ENCODE results near the gene CCDC201. TPM values are rescaled to one million over a fixed set of nuclear protein-coding genes. Genes with fewer than 3 reads are reported as not detected.

CCDC201 gene
- not detected for total RNA-seq

GRCh38 chr7:45873035-45873354 lies at the start of gene CCDC201:
TSS of gene CCDC201 (minus strand) at chr7:45873082. CDS start at chr7:45873007, 75 bp downstream.
- Mint-ChIP-seq H3K4me1 (no peaks in the 10 kb centered on the region), H3K36me3 (ENCODE audit: low read depth) (no peaks in the 10 kb centered on the region), H3K4me3 (no peak within 1 kb of the TSS), H3K27ac (no peak within 1 kb of the TSS), H3K9me3 (no peaks in the 10 kb centered on the region), H3K27me3 (peaks cover 7% of the 10 kb centered on the region)
- ChIA-PET CTCF (no interaction called here), POLR2A (no interaction called here)
- no peak for DNase-seq

- Mint-ChIP-seq H3K9me3 (no peaks in the 10 kb centered on the region), H3K27ac (peak overlapping the region; percentile 80), H3K4me3 (peak overlapping the region; percentile 26), H3K27me3 (peaks cover 72% of the 10 kb centered on the region), H3K4me1 (peaks cover 41% of the 10 kb centered on the region), H3K36me3 (ENCODE audit: low read depth) (no peaks in the 10 kb centered on the region)
- DNase-seq: no peak
- ChIA-PET CTCF (interaction anchor here (0.6 to 2.6 kb wide), 7 partner anchors 13 to 1183 kb away, joined by 3 to 7 read pairs (median 4); no protein-coding TSS in a partner anchor), POLR2A (no interaction called here)
Measured at GRCh38 chr7:45921699-45922519, 49.0 kb upstream of the CCDC201 start.

GRCh38 chr7:45921381-45921698 lies 48.5 kb upstream of the CCDC201 start:
- POLR2A ChIA-PET: no interaction called here
- no peak overlapping the region for H3K27ac Mint-ChIP-seq
- no peaks in the 10 kb centered on the region for H3K9me3 Mint-ChIP-seq
- DNase-seq: no peak
- H3K4me3 Mint-ChIP-seq: peak overlapping the region; percentile 26
- H3K27me3 Mint-ChIP-seq: peaks cover 73% of the 10 kb centered on the region
- H3K4me1 Mint-ChIP-seq: peaks cover 41% of the 10 kb centered on the region
- CTCF ChIA-PET: interaction anchor here (0.6 to 2.6 kb wide), 3 partner anchors 13 to 1898 kb away, joined by 3 to 7 read pairs (median 4); no protein-coding TSS in a partner anchor
- no peaks in the 10 kb centered on the region for H3K36me3 Mint-ChIP-seq (ENCODE audit: low read depth)

GRCh38 chr7:45920502-45921380 lies 47.9 kb upstream of the CCDC201 start, which contains the start of gene IGFBP3:
TSS of gene IGFBP3 (minus strand) at chr7:45921272. CDS start at chr7:45921140, 132 bp downstream.
- peak within 1 kb of the TSS; percentile 41 for H3K27ac Mint-ChIP-seq
- no peak for DNase-seq
- H3K36me3 Mint-ChIP-seq (ENCODE audit: low read depth): no peaks in the 10 kb centered on the region

GRCh38 chr7:45919993-45920459 lies 47.1 kb upstream of the CCDC201 start:
- Mint-ChIP-seq H3K4me1 (peaks cover 43% of the 10 kb centered on the region), H3K4me3 (peak overlapping the region; percentile 59), H3K27ac (peak overlapping the region; percentile 55), H3K36me3 (ENCODE audit: low read depth) (no peaks in the 10 kb centered on the region), H3K9me3 (no peaks in the 10 kb centered on the region), H3K27me3 (peaks cover 63% of the 10 kb centered on the region)
- ChIA-PET POLR2A (no interaction called here), CTCF (no interaction called here)
- DNase-seq: no peak

More at GRCh38 chr7:45920502-45921380, 47.9 kb upstream of the CCDC201 start, which contains the start of gene IGFBP3:
- H3K4me3 Mint-ChIP-seq: peak within 1 kb of the TSS; percentile 59
- ChIA-PET CTCF (interaction anchor here (0.6 to 1.5 kb wide), 2 partner anchors 1182 to 1898 kb away, joined by 3 to 4 read pairs; no protein-coding TSS in a partner anchor), POLR2A (no interaction called here)
- H3K4me1 Mint-ChIP-seq: peaks cover 42% of the 10 kb centered on the region
- peaks cover 68% of the 10 kb centered on the region for H3K27me3 Mint-ChIP-seq
- no peaks in the 10 kb centered on the region for H3K9me3 Mint-ChIP-seq

GRCh38 chr7:45919231-45919784 lies 46.4 kb upstream of the CCDC201 start:
- Mint-ChIP-seq H3K27me3 (peaks cover 56% of the 10 kb centered on the region), H3K9me3 (no peaks in the 10 kb centered on the region), H3K4me1 (peaks cover 43% of the 10 kb centered on the region), H3K27ac (no peak overlapping the region), H3K36me3 (ENCODE audit: low read depth) (no peaks in the 10 kb centered on the region), H3K4me3 (no peak overlapping the region)
- no peak for DNase-seq
- CTCF ChIA-PET: no interaction called here
- POLR2A ChIA-PET: no interaction called here

- Mint-ChIP-seq H3K9me3 (no peaks in the 10 kb centered on the region), H3K4me1 (peaks cover 43% of the 10 kb centered on the region), H3K27me3 (peaks cover 49% of the 10 kb centered on the region), H3K27ac (no peak overlapping the region), H3K4me3 (no peak overlapping the region), H3K36me3 (ENCODE audit: low read depth) (no peaks in the 10 kb centered on the region)
- no peak for DNase-seq
- ChIA-PET POLR2A (no interaction called here), CTCF (interaction anchor here (0.6 to 1.2 kb wide), 2 partner anchors 332 to 1026 kb away, joined by 3 read pairs; no protein-coding TSS in a partner anchor)
Measured at GRCh38 chr7:45918556-45918955, 45.7 kb upstream of the CCDC201 start.

- Mint-ChIP-seq H3K27ac (no peak overlapping the region), H3K36me3 (ENCODE audit: low read depth) (no peaks in the 10 kb centered on the region), H3K4me3 (no peak overlapping the region), H3K9me3 (no peaks in the 10 kb centered on the region), H3K4me1 (peaks cover 36% of the 10 kb centered on the region), H3K27me3 (peaks cover 41% of the 10 kb centered on the region)
- ChIA-PET CTCF (interaction anchor here (1.2 kb wide), 1 partner anchor 333 kb away, joined by 3 read pairs; no protein-coding TSS in a partner anchor), POLR2A (no interaction called here)
- peak; percentile 80 for DNase-seq
Measured at GRCh38 chr7:45917658-45918057, 44.8 kb upstream of the CCDC201 start.

GRCh38 chr7:45917064-45917463 lies 44.2 kb upstream of the CCDC201 start:
- Mint-ChIP-seq H3K9me3 (no peaks in the 10 kb centered on the region), H3K4me3 (no peak overlapping the region), H3K27me3 (peaks cover 35% of the 10 kb centered on the region), H3K4me1 (peaks cover 30% of the 10 kb centered on the region), H3K27ac (no peak overlapping the region), H3K36me3 (ENCODE audit: low read depth) (no peaks in the 10 kb centered on the region)
- ChIA-PET POLR2A (no interaction called here), CTCF (no interaction called here)
- no peak for DNase-seq

- Mint-ChIP-seq H3K4me3 (no peak overlapping the region), H3K27me3 (peaks cover 28% of the 10 kb centered on the region), H3K9me3 (no peaks in the 10 kb centered on the region), H3K36me3 (ENCODE audit: low read depth) (no peaks in the 10 kb centered on the region), H3K27ac (no peak overlapping the region), H3K4me1 (peaks cover 23% of the 10 kb centered on the region)
- CTCF ChIA-PET: no interaction called here
- POLR2A ChIA-PET: no interaction called here
- no peak for DNase-seq
Measured at GRCh38 chr7:45915606-45916005, 42.7 kb upstream of the CCDC201 start.

- Mint-ChIP-seq H3K4me1 (peaks cover 17% of the 10 kb centered on the region), H3K36me3 (ENCODE audit: low read depth) (no peaks in the 10 kb centered on the region), H3K9me3 (no peaks in the 10 kb centered on the region), H3K27me3 (peaks cover 22% of the 10 kb centered on the region), H3K4me3 (no peak overlapping the region), H3K27ac (no peak overlapping the region)
- DNase-seq: no peak
- POLR2A ChIA-PET: no interaction called here
- CTCF ChIA-PET: no interaction called here
Measured at GRCh38 chr7:45914911-45915310, 42.0 kb upstream of the CCDC201 start.

GRCh38 chr7:45912972-45913371 lies 40.1 kb upstream of the CCDC201 start:
- no peak for DNase-seq
- Mint-ChIP-seq H3K36me3 (ENCODE audit: low read depth) (no peaks in the 10 kb centered on the region), H3K27me3 (peaks cover 5% of the 10 kb centered on the region), H3K27ac (no peak overlapping the region), H3K4me1 (peaks cover 2% of the 10 kb centered on the region), H3K4me3 (no peak overlapping the region), H3K9me3 (no peaks in the 10 kb centered on the region)
- ChIA-PET CTCF (no interaction called here), POLR2A (interaction anchor here (0.5 kb wide), 1 partner anchor 1275 kb away, joined by 5 read pairs; no protein-coding TSS in a partner anchor)

GRCh38 chr7:45911311-45911710 lies 38.4 kb upstream of the CCDC201 start:
- POLR2A ChIA-PET: no interaction called here
- peaks cover under 1% of the 10 kb centered on the region for H3K27me3 Mint-ChIP-seq
- H3K9me3 Mint-ChIP-seq: no peaks in the 10 kb centered on the region
- H3K4me1 Mint-ChIP-seq: peaks cover 2% of the 10 kb centered on the region
- CTCF ChIA-PET: no interaction called here
- no peak overlapping the region for H3K4me3 Mint-ChIP-seq
- no peak overlapping the region for H3K27ac Mint-ChIP-seq
- DNase-seq: no peak
- no peaks in the 10 kb centered on the region for H3K36me3 Mint-ChIP-seq (ENCODE audit: low read depth)

All from activated CD4-positive, alpha-beta T cell treated with anti-CD3 and anti-CD28 coated beads, Interleukin-2, amount 10 ng/mL, durations not matched to agents 7 days and 5 days (primary cell).